Esophagus squamous epithelium (tissue), 5 donors: Measurements from ENCODE around the gene LPP. TPM values are rescaled to one million over a fixed set of nuclear protein-coding genes. Genes with fewer than 3 reads are reported as not detected.

Source experiments
- DNase-seq: peaks from one replicate; lab custom pipeline; 2025; lab: John Stamatoyannopoulos, UW
- H3K27ac ChIP-seq, 4 donors: fragments of 200-600 bp; sonication (generic); one replicate each; pipeline ENCODE4 v1.5.1; 2016 to 2019; ENCODE audit warnings: mild to moderate bottlenecking in 1 of 4
- H3K27me3 ChIP-seq, 4 donors: fragments of 200-600 bp; sonication (generic); 1 replicate in 3 of 4; 2 replicates in 1 of 4; pipeline versions ENCODE4 v1.5.1 to v1.6.0; 2017 to 2021; ENCODE audit warnings: antibody characterized with exemption in 1 of 4
- H3K36me3 ChIP-seq, 3 donors: fragments of 200-600 bp; sonication (generic); one replicate each; pipeline ENCODE4 v1.5.1; 2016 to 2019
- H3K4me1 ChIP-seq, 3 donors: fragments of 200-600 bp; sonication (generic); one replicate each; pipeline ENCODE4 v1.5.1; 2017 to 2019
- H3K4me3 ChIP-seq, 4 donors: fragments of 200-600 bp; sonication (generic); 1 replicate in 3 of 4; 2 replicates in 1 of 4; pipeline ENCODE4 v1.5.1; 2016 to 2019; ENCODE audit warnings: mild to moderate bottlenecking in 2 of 4, moderate library complexity in 1 of 4
- H3K9me3 ChIP-seq, 3 donors: fragments of 200-600 bp; sonication (generic); one replicate each; pipeline ENCODE4 v1.5.1; 2016 to 2019
- POLR2A ChIP-seq, 4 donors: fragments of 450-650 bp; IDR thresholded peaks; one replicate each; pipeline ENCODE4 v1.6.1; 2017; ENCODE audit warnings: antibody characterized with exemption in 4 of 4, mild to moderate bottlenecking in 4 of 4, moderate library complexity in 3 of 4
- WGBS, 2 donors: methylation state at CpG; one replicate each; pipeline ENCODE4 v1.1.5; 2018; 5-methylcytosine and 5-hydroxymethylcytosine counted together
- intact Hi-C: fragments of 100-400 bp; cut with DNase I; formaldehyde crosslinking; loops from one replicate; pipeline ENCODE4 v1.15.0; 2022
- total RNA-seq, 4 donors: library from RNA; depleted of rRNA; stranded (reverse); fragments of >200 nt; gene quantifications; one replicate each; pipeline ENCODE4 v1.1.0, GENCODE V29; 2016
- TF ChIP-seq, protein P1 (sequence below), 6 experiments: fragments of 450-650 bp in 4 of 6; fragments of 200-600 bp in 2 of 6; sonication (generic) in 2 of 6; IDR thresholded peaks; one replicate each; pipeline ENCODE4 v1.5.1; 2016 to 2019; ENCODE audit warnings: antibody characterized with exemption in 6 of 6, mild to moderate bottlenecking in 4 of 6, moderate library complexity in 4 of 6
- donor health status: DM: yes; HTN: yes; CAD: no.

Gene LPP
- total RNA-seq, 4 donors from 2014 or later = 41.4 to 369 (median 97.3) TPM

DNA sequence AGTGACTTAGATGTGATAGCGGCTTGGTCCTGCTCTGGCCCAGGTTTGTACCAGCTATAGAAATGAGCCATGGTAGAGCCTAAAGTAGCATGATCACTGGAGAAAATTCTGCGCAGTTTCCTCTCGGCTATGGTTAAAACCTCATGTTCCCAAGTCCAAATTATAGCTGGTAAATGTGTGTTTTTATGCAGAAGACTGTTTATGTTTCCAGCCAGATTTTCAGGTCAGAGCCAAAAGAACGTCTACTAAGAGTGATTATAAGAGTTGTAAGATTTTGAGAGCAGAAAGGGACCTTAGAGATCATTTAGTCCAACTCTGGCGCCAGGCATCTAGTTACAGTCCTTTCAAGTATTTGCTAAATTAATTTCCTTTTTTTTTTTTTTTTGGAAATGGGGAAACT lies 333.7 kb downstream of the LPP start:
- 85 to 87% methylated on average over 5 of the region's 5 CpGs for WGBS, 2 donors
- Histone ChIP-seq H3K4me3 (no peak overlapping the region), H3K27me3 (no peaks in the 10 kb centered on the region), H3K4me1 (peaks cover 0 to 15% (median 0%) of the 10 kb centered on the region in 3 donors), H3K9me3 (no peaks in the 10 kb centered on the region), H3K27ac (peak overlapping the region in 1 of 4 donors; percentile 27), H3K36me3 (peaks cover 3 to 29% (median 4%) of the 10 kb centered on the region in 3 donors)
- TF ChIP-seq, protein P1, sequence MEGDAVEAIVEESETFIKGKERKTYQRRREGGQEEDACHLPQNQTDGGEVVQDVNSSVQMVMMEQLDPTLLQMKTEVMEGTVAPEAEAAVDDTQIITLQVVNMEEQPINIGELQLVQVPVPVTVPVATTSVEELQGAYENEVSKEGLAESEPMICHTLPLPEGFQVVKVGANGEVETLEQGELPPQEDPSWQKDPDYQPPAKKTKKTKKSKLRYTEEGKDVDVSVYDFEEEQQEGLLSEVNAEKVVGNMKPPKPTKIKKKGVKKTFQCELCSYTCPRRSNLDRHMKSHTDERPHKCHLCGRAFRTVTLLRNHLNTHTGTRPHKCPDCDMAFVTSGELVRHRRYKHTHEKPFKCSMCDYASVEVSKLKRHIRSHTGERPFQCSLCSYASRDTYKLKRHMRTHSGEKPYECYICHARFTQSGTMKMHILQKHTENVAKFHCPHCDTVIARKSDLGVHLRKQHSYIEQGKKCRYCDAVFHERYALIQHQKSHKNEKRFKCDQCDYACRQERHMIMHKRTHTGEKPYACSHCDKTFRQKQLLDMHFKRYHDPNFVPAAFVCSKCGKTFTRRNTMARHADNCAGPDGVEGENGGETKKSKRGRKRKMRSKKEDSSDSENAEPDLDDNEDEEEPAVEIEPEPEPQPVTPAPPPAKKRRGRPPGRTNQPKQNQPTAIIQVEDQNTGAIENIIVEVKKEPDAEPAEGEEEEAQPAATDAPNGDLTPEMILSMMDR (IDR thresholded peaks at IDR 0.05) = no peak
- TF ChIP-seq POLR2A (IDR thresholded peaks at IDR 0.05) = no peak
- intact Hi-C loops = no loop called here
- no peak for DNase-seq

DNA sequence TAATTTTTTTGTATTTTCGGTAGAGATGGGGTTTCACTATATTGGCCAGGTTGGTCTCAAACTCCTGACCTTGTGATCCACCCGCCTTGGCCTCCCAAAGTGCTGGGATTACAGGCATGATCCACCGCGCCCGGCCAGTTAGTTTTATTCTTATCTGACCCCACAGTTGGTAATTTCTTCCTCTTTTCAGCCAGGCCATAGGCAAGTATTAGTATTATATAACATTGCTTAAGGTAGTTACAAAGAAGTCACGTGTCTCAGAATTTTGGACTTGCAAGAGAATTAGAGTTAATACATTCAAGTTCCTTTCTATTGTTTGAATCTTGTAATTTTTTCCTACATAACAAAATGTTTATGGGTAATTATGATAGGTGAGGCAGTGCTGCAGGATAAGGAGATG lies 334.8 kb downstream of the LPP start:
- no peaks in the 10 kb centered on the region for H3K27me3 ChIP-seq
- WGBS, 2 donors = 88 to 94% methylated on average over 4 to 6 of the region's 6 CpGs
- peaks cover 3 to 29% (median 4%) of the 10 kb centered on the region in 3 donors for H3K36me3 ChIP-seq
- intact Hi-C loops = no loop called here
- H3K27ac ChIP-seq = no peak overlapping the region
- TF ChIP-seq, protein P1 (IDR thresholded peaks at IDR 0.05) = no peak
- no peak for TF ChIP-seq POLR2A (IDR thresholded peaks at IDR 0.05)
- H3K4me3 ChIP-seq = no peak overlapping the region
- H3K4me1 ChIP-seq = peaks cover 0 to 9% (median 0%) of the 10 kb centered on the region in 3 donors
- H3K9me3 ChIP-seq = no peaks in the 10 kb centered on the region
- DNase-seq = no peak

DNA sequence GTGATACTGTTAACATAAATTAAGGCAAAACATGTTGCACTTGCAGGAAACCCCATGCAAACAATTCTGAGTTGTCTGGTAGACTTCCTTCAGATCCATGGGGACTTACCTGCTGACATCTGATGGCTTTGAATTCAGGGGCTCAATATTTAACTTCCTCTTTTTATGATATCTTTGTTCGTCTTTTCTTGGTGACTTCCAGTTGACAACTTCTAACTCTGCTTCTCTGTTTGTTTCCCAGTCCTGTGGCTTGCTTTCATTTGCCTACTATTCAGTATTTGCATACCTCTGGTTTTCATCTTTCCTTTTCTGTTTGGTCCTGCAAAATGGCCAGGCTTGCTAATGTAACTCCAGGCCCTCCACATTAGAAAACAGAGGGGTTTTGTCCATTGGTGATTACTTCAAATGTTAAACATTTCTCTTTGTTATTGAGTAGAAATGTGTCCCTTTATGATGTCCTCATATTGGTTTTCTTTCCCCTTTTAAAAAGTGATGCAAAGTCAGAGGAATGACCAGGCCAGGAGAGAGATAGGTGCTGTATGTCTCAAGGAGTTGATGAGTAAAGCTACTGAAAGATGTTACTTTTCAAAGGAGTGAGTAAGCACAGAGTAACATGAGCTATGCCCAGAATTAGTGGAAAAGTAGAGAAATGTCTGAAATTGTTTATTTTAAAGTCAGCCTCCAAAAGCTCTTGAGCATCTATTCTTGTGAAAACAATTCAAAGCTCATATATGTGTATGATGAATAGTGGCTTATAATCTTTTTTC lies 335.9 kb downstream of the LPP start:
- H3K27me3 ChIP-seq = no peaks in the 10 kb centered on the region
- H3K36me3 ChIP-seq = peaks cover 0 to 25% (median 4%) of the 10 kb centered on the region in 3 donors
- no peak overlapping the region for H3K4me3 ChIP-seq
- no peaks in the 10 kb centered on the region for H3K9me3 ChIP-seq
- H3K4me1 ChIP-seq = peaks cover 0 to 9% (median 0%) of the 10 kb centered on the region in 3 donors
- WGBS, 2 donors = 69 to 82% methylated on average over 1 of the region's 1 CpG
- DNase-seq = no peak
- no peak for TF ChIP-seq POLR2A (IDR thresholded peaks at IDR 0.05)
- TF ChIP-seq, protein P1 (IDR thresholded peaks at IDR 0.05) = no peak
- intact Hi-C loops = no loop called here
- no peak overlapping the region for H3K27ac ChIP-seq

DNA sequence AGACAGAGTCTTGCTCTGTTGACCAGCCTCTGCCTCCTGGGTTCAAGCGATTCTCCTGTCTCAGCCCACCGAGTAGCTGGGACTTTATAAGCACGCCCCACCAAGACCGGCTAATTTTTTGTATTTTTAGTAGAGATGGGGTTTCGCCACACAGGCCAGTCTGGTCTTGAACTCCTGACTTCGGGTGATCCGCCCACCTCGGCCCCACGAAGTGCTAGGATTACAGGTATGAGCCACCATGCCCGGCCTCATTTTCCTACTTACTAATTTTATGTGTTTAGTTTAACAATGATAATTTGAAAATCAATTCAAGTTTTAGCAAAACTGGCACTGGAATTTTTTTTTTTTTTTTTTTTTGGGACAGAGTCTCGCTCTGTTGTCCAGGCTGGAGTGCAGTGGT lies 336.5 kb downstream of the LPP start:
- DNase-seq = no peak
- H3K27ac ChIP-seq = no peak overlapping the region
- 94 to 95% methylated on average over 11 of the region's 11 CpGs for WGBS, 2 donors
- H3K4me3 ChIP-seq = no peak overlapping the region
- peaks cover 0 to 9% (median 0%) of the 10 kb centered on the region in 3 donors for H3K4me1 ChIP-seq
- H3K27me3 ChIP-seq = no peaks in the 10 kb centered on the region
- H3K36me3 ChIP-seq = peaks cover 0 to 20% (median 0%) of the 10 kb centered on the region in 3 donors
- intact Hi-C loops = no loop called here
- no peaks in the 10 kb centered on the region for H3K9me3 ChIP-seq
- TF ChIP-seq, protein P1 (IDR thresholded peaks at IDR 0.05) = no peak
- no peak for TF ChIP-seq POLR2A (IDR thresholded peaks at IDR 0.05)

DNA sequence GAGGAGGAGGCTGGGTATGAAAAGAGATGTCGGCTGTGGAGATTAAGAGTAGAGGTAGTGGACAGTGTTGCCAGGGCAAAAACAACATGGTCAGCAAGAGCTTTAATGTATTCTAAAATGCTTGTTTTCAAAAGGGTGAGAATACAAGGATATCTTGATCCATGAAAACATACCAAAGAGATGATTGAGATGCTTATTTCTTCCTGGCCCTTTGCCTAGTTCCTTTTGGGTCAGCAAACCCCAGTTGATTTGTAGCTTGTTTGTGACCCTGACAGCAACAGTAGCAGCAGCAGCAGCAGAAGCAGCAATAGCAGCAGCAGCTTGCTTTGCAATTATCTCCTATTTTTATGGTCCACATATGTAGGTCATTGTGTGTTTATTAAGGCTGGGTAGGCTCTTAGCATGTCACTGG lies 337.3 kb downstream of the LPP start:
- 80 to 88% methylated on average over 1 of the region's 1 CpG for WGBS, 2 donors
- peaks cover 0 to 9% (median 0%) of the 10 kb centered on the region in 3 donors for H3K4me1 ChIP-seq
- intact Hi-C loops = no loop called here
- DNase-seq = no peak
- no peak overlapping the region for H3K4me3 ChIP-seq
- H3K36me3 ChIP-seq = peaks cover 0 to 13% (median 0%) of the 10 kb centered on the region in 3 donors
- H3K27ac ChIP-seq = peak overlapping the region in 3 of 4 donors; percentile 6 to 18 (median 16)
- TF ChIP-seq, protein P1 (IDR thresholded peaks at IDR 0.05) = no peak
- TF ChIP-seq POLR2A (IDR thresholded peaks at IDR 0.05) = no peak
- no peaks in the 10 kb centered on the region for H3K9me3 ChIP-seq
- no peaks in the 10 kb centered on the region for H3K27me3 ChIP-seq
